Activated CD8-positive, alpha-beta memory T cell treated with anti-CD3 and anti-CD28 coated beads for 48 hours (primary cell): ENCODE results near the gene SKI.
"Not testable (repeated sequence)": the region's sequence is repeated elsewhere in the genome, so short reads cannot be mapped to it uniquely, and the experiment has no call there.

ENCODE experiments used
- DNase-seq, 3 experiments: peaks; one replicate each; pipeline ENCODE4 v3.0.0-alpha.2; 2020; ENCODE audit warnings: low read depth in 2 of 3, low spot score in 2 of 3

SKI gene

GRCh38 chr1:2259668-2260402, 31.7 kb downstream of the SKI start:
- no peak for DNase-seq

GRCh38 chr1:2260470-2260869, 32.4 kb downstream of the SKI start:
- not testable (repeated sequence) for DNase-seq

GRCh38 chr1:2260917-2261316, 32.8 kb downstream of the SKI start:
- DNase-seq = no peak

GRCh38 chr1:2261476-2262395, 33.6 kb downstream of the SKI start:
- DNase-seq = not testable (repeated sequence)

- no peak for DNase-seq
These were observed 38.3 kb downstream of the SKI start for GRCh38 chr1:2266301-2266975.

GRCh38 chr1:2267051-2267830, 39.1 kb downstream of the SKI start:
- no peak for DNase-seq

GRCh38 chr1:2267862-2268261, 39.7 kb downstream of the SKI start:
- no peak for DNase-seq

- DNase-seq = no peak
These were observed 40.4 kb downstream of the SKI start for GRCh38 chr1:2268285-2269056.

GRCh38 chr1:2269193-2269921, 41.2 kb downstream of the SKI start:
- no peak for DNase-seq

- no peak for DNase-seq
These were observed 41.8 kb downstream of the SKI start for GRCh38 chr1:2269922-2270259.

GRCh38 chr1:2270260-2271100, 42.4 kb downstream of the SKI start:
- no peak for DNase-seq

GRCh38 chr1:2271211-2271721, 43.1 kb downstream of the SKI start:
- DNase-seq = no peak

GRCh38 chr1:2271841-2272655, 43.9 kb downstream of the SKI start:
- DNase-seq = no peak

- DNase-seq = no peak
These were observed 44.7 kb downstream of the SKI start for GRCh38 chr1:2272686-2273400.

- DNase-seq = no peak
These were observed 45.4 kb downstream of the SKI start for GRCh38 chr1:2273401-2274090.

- no peak for DNase-seq
These were observed 46.3 kb downstream of the SKI start for GRCh38 chr1:2274231-2274928.
